NCI-H2107 treated with DMSO at 0.1 percent for 48 hours (cell line): Measurements from ENCODE around the gene FBXW4.

Experiments
- DNase-seq: peaks from one replicate; lab custom pipeline; 2025; ENCODE audit not compliant: unreplicated experiment; lab: John Stamatoyannopoulos, UW

FBXW4 gene

DNA sequence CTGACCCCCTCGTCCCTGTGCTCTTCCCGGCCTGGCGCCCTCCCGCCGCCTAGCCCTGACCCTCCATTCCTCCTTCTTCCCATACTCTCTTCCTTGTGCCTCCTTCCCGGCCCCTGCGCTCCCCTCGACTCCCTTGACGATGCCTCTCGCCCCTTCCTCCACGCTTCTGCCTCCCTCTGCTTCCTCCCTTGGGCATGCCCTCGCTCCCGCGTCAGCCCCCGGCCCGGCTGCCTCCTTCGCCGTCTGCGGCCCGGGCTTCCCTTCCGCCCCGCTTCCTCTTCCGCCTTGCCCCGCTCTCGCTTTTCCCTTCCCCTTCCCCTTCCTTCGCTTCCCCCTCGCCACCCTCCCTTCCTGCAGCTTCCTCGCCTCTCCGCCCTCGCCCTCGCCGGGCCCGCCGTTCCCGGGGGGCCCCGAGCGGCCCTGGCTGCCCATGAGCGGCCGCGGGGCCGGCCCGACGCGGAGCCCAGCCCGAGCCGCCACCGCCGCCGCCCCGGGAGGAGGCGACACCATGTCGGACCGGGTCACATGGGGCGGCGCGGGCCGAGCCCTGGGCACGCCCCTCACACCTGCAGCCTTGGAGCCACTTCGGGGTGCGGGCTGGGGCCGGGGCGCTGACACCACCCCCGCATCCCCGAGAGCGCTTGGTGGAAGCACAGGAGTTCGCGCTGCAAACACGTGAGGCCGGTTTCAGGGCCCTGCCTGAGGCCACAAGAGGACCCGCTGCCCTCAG lies at the start of gene FBXW4:
FBXW4 (minus strand) TSS at position 497 of the 730 bp plus-strand sequence; CDS start at position 432, 65 bp downstream.
- DNase-seq = no peak

- DNase-seq = no peak
Measured at GRCh38 chr10:101744267-101744666, 49.3 kb upstream of the FBXW4 start.

- DNase-seq = no peak
Measured at GRCh38 chr10:101741938-101742337, 47.0 kb upstream of the FBXW4 start.

DNA sequence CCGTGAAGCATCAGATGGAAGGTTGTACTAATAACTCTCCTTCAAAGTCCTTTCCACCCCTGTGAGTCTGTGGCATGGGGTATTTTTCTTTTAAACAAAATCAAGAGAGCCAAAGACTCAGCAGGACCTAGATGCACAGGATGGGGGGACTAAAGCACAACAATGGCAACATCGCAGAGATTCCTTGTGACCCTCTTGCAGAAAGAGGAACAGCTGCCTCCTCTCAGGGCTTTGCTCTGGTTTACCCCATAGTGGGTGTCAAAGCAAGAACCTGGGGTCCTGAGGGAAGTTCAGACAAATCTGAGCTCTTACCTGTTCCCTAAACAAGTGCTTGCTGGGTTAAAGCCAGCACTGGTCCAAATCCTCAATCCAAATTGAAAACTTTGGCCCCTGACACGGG lies 41.7 kb upstream of the FBXW4 start:
- DNase-seq = no peak

GRCh38 chr10:101732096-101732495 lies 37.1 kb upstream of the FBXW4 start:
- DNase-seq = no peak

GRCh38 chr10:101726115-101726387 lies 31.1 kb upstream of the FBXW4 start:
- DNase-seq = no peak

- DNase-seq = no peak
Measured at GRCh38 chr10:101725296-101726114, 30.5 kb upstream of the FBXW4 start.

DNA sequence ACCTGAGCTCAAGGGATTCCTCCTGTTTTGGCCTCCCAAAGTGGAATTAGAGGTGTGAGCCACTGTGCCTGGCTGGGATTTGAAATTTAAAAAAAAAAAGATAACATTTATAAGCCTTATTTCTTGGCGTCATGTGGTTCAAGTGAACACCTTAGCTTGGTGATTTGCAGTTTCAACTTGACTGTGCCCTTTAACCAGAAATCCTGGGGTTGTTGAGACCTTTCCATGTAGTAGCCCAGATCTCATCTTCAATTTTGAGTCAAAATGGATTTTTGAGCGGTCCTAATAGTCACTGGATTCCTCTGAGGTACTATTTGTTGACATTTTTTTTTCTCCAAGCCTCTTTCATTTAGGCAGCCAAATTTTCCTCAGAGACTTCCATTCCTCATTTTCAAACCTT lies 29.5 kb upstream of the FBXW4 start:
- no peak for DNase-seq

DNA sequence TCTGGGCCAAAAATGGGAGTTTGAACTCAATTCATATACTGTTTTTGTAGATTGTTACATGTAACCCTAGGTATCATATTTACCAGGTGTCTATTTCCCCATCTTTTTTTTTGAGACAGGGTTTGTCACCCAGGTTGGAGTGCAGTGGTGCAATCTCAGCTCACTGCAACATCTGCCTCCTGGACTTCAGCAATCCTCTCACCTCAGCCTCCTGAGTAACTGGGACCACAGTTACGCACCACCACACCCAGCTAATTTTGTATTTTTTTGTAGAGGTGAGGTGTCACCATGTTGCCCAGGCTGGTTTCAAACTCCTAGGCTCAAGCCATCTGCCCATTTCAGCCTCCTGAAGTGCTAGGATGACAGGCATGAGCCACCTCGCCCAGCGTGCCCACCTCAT lies 28.2 kb upstream of the FBXW4 start:
- DNase-seq = no peak

- DNase-seq = no peak
Measured at GRCh38 chr10:101721806-101722205, 26.8 kb upstream of the FBXW4 start.

- DNase-seq = no peak
Measured at GRCh38 chr10:101720606-101721230, 25.7 kb upstream of the FBXW4 start.

- no peak for DNase-seq
Measured at GRCh38 chr10:101718690-101719275, 23.8 kb upstream of the FBXW4 start.

GRCh38 chr10:101716891-101717659 lies 22.1 kb upstream of the FBXW4 start:
- DNase-seq = no peak

GRCh38 chr10:101712997-101713396 lies 18.0 kb upstream of the FBXW4 start:
- no peak for DNase-seq

DNA sequence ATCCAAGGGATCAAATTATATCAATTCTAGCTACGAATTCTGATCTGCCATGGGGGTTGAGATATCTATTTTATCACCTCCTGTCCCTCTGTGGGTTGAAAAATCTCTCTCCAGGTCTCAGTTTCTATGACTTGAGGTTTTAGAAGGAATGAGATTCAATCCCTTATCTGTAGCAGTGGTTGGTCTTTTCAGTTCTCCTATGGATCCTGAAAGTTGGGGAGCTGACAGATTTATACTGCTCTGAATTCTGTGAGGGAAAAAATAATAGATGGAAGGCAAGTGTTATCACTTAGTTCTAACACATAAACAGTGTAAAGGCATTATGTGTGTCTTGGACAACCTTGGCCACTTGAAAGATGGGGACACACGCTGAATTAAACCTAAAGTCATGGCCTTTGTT lies 15.8 kb upstream of the FBXW4 start:
- DNase-seq = no peak

DNA sequence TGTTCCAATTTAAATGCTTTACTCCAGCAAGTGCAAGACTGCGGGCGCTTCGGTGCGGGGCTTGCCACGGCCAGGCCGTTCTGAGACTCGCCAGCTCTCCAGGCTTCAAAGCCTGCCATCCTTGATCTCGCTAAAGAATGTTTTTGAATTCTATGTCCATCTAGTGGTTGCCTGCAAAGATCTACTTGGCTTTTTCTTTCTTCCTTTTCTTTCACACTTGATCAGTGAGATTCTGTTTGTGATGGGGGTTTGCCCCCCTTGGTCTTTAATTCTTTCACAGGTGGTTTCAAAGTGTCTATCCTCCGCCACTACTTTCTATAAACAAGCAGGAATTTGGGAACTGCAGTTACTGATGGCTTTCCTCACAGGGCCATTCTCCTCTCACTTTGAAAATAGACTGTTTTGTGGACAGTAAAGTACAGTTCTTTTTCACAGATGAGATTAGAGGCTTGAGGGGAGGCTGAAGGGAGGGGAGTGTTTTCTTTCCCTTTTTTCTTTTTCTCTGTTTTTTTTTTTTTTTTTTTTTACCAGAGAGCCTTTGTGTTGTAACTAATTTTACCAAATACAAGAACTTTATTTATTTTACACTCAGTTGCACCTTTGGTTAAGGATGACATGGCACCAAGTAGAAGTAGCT lies 15.2 kb upstream of the FBXW4 start:
- DNase-seq = no peak

DNA sequence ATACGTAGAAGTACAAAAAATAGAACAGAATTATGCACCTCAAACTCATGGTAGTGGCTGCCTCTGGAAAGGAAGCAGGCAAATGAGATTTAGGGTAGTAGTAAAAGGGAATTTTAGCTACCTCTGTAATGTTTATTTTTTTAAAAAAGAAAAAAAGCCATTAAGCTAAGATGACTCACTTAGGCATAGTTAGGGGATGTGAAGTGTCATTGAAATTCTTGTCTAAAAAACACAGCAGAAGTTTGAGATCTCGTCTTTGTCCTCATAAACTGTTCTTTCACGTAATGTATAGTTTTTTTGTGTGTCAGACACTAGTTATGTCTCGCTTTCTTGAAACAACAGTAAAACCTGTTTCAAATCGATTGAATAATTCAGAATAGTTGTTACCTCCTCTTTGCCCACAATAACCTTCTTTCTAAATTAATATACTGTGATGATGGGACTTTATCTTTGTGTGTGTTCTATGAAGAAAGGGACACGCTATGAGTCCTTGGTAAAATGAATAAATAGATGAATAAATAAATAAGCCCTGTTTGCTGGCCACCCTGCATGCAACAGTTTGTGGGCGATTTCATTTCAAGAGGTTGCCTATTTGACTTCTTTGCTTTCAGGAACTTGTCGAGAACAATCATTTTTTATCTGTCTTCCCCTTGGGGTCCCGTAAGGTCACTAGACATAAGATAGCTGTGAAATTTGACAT lies 14.5 kb upstream of the FBXW4 start:
- no peak for DNase-seq

- DNase-seq = no peak
Measured at GRCh38 chr10:101708870-101709269, 13.9 kb upstream of the FBXW4 start.

DNA sequence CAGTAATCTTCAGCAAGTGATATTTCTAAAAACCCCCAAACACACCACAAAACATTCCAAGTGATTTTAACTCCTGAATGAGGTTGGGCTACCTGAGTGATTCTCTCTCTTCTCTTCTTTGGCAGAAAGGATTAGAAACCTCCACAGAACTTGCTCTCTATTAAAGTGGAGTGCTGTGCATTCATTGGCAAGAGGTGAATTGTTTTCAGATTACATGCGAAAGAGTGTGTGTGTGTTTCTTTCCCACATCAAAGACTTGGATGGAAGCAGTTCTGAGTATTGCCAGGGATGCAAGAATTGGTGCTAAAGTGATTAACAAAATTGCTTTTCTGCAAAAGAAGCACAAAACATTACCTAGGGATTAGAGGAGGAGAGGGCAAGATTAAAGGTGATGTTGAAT lies 13.1 kb upstream of the FBXW4 start:
- no peak for DNase-seq

DNA sequence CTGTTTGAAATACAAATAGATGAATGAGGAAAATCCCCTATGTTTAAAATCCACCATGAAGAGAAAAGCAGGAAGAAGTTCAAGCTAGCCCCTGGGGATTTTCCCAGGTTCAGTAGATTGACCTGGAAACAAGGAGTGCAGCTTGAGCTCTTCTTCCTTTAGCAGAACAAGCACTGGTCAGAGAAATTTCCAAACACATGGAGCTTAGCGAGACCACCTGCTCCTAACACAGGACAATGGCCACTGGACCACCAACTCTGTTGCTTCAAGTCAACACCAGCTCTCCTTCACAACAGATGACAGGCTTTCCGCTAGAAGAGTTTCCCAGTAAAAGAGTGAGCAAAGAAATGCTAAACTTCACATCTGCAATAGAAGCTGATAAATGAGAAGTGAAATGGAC lies 9.4 kb upstream of the FBXW4 start:
- DNase-seq = no peak
